Vagina (tissue), 2 donors: ENCODE measurements around the gene MMAA.

Experiments used
- POLR2A ChIP-seq, 2 donors: fragments of 450-650 bp; IDR thresholded peaks; one replicate each; pipeline ENCODE4 v1.6.1; 2017; ENCODE audit warnings: antibody characterized with exemption in 2 of 2, mild to moderate bottlenecking in 2 of 2, moderate library complexity in 2 of 2
- POLR2AphosphoS5 ChIP-seq, 2 donors: sonication (generic); formaldehyde crosslinking; IDR thresholded peaks; one replicate each; pipeline ENCODE4 v1.9.0; 2017; ENCODE audit warnings: antibody characterized with exemption in 2 of 2, mild to moderate bottlenecking in 2 of 2, low read depth in 1 of 2; ENCODE audit not compliant: insufficient read depth in 1 of 2
- TF ChIP-seq, protein P1 (sequence below), 3 experiments: fragments of 450-650 bp in 2 of 3; fragments of 200-600 bp in 1 of 3; sonication (generic) in 1 of 3; IDR thresholded peaks; one replicate each; pipeline ENCODE4 v1.5.1; 2017 to 2019; ENCODE audit warnings: antibody characterized with exemption in 3 of 3, mild to moderate bottlenecking in 2 of 3, moderate library complexity in 2 of 3

GRCh38 chr4:145679520-145679919 lies 60.3 kb downstream of the MMAA start:
- TF ChIP-seq, protein P1, sequence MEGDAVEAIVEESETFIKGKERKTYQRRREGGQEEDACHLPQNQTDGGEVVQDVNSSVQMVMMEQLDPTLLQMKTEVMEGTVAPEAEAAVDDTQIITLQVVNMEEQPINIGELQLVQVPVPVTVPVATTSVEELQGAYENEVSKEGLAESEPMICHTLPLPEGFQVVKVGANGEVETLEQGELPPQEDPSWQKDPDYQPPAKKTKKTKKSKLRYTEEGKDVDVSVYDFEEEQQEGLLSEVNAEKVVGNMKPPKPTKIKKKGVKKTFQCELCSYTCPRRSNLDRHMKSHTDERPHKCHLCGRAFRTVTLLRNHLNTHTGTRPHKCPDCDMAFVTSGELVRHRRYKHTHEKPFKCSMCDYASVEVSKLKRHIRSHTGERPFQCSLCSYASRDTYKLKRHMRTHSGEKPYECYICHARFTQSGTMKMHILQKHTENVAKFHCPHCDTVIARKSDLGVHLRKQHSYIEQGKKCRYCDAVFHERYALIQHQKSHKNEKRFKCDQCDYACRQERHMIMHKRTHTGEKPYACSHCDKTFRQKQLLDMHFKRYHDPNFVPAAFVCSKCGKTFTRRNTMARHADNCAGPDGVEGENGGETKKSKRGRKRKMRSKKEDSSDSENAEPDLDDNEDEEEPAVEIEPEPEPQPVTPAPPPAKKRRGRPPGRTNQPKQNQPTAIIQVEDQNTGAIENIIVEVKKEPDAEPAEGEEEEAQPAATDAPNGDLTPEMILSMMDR (IDR thresholded peaks at IDR 0.05): no peak
- TF ChIP-seq POLR2A (IDR thresholded peaks at IDR 0.05) (no peak), POLR2AphosphoS5 (IDR thresholded peaks at IDR 0.05; ENCODE audit: insufficient read depth in 1 of 2, low read depth in 1 of 2) (no peak)
